TTC549 (cell line): Measurements from ENCODE around the gene AUTS2.

ENCODE experiments used
- FAIRE-seq: peaks from 2 replicates; lab custom pipeline; 2012; peaks lifted over from hg19 to GRCh38; lab: Jason Lieb, UNC

AUTS2 gene

DNA sequence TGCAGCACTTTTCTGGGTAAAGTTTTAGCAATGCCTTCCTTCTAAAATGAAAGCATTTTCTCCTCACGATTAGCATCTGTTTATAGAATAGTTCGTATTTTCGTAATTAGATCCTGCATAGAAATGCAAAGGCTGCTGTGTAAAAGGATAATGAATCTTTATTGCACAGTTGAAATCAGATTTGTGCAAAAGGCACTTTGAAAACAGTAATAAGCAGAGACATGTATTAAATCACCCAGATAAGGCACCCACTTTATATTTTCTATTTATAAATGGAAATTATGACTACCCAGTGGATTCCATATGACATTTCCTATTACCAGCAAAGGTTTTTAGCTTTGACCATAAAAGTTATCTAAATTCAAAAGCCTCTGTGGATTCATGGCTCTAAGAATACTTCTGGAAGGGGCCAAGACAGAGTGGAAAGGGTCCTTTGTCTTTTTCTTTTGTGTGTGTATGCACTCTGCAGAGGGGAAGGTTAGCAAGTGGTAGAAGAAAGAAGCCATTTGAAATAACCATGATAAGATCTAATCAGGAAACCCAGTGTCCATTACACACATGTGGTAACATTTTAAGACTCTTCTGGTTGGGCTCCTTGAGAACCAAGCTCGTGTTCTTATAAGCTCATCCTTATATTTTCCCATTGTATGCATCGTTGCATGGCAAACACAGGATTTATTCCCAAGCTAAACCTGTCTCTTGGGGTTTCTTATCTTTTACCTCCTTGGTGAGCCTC is 612.1 kb downstream of the AUTS2 start:
- no peak for FAIRE-seq

DNA sequence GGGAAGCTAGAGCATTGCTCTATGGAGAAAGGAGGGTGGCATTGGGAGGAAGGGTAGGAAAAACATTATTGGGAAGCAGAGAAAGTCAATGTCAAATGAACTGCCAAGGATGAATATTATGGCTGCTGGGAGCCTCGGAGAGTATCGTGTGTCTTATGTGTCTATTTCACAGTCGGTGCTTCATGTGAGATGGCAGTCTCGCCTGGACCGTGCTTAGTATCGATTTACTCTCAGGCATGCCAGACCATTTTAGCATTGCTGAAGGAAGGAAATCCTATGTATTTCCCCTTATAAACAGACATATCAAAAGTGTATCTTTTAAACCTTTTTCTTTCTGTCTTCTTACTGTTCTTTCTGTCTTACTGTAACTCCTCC is 612.6 kb downstream of the AUTS2 start:
- FAIRE-seq: no peak

DNA sequence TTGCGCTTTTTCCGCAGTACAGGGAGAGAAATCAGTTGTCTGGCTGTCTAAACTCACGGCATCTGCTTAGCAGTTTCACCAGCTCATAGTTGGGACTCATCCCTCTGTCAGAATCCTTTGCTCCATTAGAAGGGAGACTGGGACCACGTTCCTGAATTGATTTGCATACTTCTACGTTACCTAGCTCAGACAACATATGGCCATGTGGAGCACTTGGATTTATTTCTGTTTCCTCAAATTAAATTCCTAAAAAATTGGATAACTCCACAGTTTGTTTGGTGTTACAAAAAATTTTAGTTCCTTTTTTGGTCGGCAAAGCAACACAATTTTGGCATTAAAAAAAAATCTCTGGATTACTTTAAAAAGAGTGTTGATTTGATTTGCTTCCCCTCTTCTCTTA is 614.0 kb downstream of the AUTS2 start:
- FAIRE-seq: no peak

DNA sequence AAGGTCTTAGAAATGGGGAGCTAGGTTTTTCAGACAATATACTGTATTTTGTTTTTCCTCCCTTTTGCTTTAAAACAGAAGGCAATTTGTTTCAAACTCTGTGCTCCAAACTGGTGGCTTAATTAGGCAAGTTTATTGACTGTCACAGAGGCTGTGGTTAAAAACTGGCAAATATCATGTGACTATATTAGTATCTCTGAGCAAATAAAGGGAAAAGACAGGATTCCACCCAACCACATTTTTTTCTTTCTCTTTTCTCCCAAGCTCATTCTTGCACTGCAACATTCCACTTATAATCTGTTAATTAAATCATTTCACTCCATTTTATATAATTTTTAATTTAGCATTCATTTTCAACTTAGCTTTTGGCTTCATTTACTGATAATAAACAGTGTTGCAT is 615.8 kb downstream of the AUTS2 start:
- no peak for FAIRE-seq

DNA sequence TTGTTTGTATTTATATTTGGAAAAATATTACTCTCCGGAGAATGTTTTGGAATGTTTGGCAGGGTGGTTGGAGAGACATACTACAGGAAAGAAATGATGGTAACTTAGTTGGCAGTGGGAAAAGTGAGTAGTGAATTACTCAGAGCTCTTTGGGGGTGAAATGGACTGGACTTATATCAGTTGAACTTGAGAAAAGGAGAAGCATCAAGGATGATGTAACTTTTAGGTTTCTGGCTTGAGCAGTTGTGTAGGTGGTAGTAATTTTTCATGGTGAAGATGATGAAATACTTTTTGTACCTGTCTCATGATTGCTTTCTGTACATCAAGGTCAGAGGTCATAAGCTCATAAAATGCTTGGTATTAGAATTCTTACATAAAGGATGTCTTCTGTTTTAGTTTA is 617.2 kb downstream of the AUTS2 start:
- FAIRE-seq: no peak

DNA sequence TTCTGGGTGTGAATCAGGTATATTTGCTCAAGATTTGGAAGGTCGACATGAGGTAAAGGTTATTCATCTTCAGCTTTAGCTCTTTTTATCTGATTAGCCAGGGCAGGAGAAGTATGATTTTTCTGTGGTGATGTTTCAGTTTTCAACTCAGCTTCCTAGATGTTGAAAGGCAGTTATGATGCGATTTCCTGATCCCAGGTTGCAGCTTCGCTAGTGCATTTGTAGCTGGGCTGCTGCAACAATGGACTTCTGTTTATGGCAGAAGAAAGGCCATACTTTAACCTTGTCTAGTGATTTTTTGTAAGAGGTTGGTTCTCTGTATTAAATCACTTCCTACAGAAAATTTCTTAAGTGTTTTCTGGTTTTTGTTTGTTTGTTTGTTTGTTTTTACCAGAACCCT is 619.3 kb downstream of the AUTS2 start:
- no peak for FAIRE-seq

DNA sequence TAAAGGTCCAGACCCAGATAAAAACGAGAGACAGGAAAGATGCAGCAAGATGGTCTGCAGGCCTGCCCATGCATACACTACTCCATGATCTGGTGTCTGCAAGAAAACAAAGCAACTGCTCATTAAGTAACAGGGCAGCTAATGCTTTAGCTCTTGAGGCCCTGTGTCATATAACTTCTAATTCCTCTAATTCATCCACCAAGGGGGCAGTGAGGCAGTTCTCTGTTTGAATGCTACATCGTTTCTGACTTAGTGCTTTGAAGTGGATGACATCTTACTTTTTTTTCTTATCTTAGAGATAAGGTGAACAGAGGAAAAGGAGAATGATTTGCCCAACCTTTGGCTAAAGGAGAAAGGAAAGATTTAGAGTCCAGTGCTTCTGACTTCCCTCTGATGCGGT is 619.7 kb downstream of the AUTS2 start:
- FAIRE-seq: no peak

DNA sequence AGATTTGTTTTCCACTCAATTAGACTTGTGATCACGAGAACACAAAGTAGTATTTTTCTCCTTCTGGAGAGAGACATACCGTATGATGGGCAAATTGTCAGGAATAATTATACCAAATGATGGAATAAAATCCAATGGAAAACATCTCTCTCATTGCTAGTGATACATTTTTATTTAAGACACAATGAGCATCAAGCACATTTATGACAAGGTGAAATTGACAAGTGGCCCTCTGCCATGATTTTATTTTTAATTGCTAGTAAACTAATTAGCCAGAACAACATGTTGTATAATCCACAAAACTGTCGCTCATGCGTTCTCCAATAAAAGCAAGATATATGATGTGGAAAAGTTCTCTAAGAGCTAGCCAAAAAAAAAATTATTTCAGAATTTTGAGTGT is 620.8 kb downstream of the AUTS2 start:
- FAIRE-seq: no peak

DNA sequence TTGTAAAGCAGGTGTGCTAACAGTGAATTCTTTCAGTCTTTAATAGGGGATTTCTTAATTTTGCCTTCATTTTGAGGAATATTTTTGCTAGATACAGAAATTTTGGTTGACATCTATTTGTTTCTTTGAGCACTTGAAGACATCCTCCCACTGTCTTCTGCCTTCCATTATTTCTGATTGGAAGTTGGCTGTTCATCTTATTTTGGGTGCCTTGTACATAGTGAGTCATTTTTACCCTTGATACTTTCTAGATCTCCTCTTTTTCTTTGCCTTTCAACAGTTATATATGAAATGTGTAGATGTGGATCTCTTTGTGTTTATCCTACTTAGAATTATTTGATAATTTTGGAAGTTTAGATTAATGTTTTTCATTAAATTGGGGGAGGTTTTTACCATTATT is 631.0 kb downstream of the AUTS2 start:
- FAIRE-seq: no peak

DNA sequence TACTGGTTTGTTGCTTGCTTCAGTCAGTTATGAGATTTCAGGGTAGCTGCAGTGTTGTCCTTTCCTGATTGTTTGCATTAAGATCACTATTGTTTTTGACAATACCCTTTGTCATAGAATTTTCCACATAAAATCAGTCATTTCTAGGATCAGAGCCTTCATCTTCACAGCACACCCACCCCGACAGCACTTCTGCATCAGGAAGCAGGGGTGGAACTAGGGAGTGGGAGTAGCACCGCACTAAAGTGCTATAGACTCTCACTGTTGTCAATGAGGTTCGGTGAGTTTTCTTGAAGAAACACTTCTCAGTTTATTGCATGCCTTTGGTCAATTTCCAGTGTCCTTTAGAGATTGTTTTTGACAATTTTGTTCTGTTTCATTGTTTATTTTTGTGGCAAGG is 632.5 kb downstream of the AUTS2 start:
- FAIRE-seq: no peak

DNA sequence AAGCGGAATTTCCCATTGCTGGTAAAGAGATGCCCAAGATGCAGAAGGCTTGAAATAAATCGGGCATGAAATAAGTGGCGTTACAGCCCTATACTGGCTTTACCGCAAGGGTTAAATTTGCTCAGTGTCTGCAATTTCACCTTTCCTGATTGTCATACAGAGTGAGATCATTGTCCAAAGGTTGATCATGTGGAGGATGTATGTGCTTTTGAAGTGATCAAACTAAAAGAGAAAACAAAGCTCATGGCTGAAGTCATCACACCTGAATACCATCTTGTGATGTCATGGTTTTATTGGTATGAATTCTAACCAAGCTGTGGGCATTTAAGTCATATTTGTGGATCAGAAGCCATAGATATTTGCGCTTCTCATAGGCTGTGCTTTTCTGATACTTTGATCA is 635.5 kb downstream of the AUTS2 start:
- FAIRE-seq: no peak

DNA sequence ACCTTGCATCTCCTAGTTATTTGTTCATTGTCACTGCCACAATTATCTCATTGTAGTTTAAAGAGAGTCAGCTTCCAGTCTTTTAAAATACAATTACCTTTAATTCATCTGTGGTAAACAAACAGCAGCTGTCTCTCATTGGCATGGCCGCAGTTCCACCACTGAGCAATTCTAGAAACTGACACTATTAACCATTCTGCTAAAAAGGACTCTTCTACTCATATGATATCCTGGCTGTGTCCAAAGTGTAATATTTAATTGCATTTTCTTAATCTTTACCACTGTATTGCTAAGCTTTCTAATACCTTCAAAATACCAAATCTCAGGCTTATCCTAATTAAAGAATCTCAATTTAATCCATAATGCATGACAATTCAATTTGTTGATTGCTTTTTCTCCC is 639.0 kb downstream of the AUTS2 start:
- FAIRE-seq: no peak

DNA sequence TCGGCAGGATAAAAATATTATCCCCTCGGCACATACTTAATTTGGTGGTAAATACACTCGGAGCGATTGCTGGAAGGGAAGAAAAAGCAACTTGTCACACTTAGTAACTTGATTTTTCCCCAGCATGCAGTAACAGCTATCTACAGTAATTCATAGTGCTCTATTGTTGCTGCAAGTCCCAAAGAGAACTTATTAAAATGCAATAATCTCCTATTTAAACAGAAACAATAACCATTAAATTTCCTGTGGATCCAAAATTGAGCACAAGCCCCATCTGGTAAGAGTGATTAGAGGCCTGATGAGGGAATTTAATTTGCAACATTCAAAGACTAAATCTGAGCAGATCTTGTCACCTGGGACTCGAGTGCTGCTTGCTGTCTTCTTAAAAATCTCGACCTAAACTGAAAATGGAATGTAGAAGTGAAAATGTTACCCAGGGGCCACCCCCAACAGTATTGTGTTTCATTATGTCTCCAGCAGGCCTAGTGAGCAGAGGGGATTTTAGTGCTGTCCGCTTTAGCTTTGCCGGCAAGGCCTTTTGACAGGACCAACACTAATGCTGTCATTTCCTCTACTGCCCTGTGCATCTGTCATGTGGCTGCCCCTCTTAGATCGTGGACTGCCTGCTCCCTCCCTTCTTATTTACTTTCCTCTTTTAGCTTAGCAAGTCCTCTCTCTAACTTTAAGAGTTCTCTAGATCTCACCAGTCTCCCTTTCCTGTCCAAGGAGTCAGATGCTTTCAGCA is 639.7 kb downstream of the AUTS2 start:
- no peak for FAIRE-seq

DNA sequence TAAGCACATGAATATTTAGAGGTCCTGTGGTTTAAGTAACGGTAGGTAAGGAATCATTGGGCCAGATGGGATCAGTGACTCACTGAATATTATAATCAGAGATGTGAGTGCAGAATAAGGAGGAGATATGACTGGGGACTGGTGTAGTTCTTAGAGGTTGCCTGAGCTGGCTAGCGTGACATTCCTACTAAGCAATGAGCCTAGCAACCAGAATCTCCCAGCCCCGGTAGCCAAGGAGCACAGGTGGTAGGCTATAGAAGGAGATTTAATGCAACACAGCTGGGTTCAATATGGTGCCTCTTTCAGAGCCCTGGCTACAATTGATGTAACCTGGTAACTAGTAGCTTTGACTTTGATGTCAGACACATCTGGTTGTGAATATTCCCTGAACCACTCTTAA is 641.6 kb downstream of the AUTS2 start:
- no peak for FAIRE-seq

DNA sequence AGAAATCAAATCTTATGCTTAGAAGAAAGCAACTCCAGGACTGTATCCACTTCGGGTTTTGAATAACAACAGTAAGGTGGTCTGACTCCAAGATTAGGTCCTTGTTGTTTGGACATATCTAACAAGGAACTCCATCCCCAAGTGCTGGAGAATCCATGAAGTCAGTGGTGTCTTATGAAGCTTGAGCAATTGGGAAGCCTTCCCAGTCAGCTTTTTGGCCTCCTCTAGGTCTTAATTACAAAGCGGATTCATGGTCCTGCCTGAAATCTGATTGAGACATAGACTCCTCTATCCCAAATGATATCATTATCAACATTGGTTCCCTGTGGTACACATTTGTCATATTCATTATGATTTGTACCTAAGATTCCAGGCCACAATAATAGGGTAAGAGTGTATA is 642.6 kb downstream of the AUTS2 start:
- no peak for FAIRE-seq

DNA sequence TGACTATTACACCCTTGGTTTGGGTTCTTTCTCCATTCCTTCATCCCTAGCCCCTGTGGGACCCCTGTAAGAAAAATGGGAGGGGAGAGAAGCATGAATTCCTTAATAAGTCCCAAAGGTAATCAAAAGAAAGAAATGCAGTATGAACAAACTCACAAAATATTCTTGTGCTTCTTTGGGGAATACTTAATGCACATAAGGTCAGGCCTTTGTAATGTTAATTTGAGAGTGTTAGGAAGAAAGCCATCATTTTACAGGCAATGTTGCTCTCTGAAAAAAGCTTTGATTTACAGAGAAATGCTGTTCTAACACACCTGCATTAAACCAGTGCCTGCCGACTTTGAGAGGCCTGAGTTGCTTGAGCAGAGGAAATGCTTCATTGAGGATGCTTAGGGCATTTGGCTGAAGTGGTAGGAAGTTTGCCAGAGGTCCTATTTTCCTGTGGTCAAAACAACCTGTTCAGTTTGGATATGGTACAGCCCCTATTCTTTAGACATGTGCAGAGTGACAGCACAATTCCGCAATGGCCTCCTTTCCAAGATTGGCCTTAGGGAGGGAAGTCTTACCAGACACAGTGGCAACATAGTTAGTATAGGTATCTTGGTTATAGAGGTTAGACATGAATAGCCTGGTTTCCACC is 643.4 kb downstream of the AUTS2 start:
- no peak for FAIRE-seq

DNA sequence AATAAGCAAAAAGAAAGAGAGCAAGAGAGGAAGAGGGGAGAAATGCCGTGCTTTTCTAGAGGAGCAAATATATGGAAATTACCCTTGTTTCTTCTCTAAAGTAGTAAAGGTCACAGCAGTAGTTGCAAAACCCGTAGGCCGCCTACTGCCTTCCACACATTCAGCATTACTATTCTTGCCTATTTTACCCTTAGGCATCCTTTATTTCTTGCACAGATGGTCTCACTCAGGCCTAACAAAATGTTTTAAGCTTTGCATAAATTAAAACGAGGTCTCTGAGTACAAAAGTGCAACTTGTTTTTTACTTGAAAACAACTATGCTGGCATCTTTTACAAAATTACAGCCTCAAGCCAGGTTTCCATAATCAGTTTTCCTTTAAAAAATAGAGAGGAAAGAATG is 644.6 kb downstream of the AUTS2 start:
- FAIRE-seq: no peak

DNA sequence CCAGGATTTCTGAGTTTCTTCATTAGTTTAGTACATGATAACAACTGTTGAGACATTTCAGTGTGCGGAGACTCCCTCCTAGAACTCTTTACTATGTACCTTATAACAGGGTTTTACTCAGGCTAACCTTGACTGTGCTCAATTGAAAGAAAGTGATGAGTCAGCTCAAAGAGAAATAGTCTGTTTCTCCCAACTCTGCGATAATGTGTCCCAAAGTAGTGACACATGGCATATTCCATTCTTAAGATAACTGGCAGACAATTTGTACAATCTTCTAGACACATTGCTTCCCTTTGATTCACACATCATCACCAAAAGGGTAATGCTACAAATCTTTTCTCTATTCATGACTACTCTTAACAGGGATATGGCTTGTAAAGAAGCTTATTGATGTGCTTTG is 645.2 kb downstream of the AUTS2 start:
- no peak for FAIRE-seq

DNA sequence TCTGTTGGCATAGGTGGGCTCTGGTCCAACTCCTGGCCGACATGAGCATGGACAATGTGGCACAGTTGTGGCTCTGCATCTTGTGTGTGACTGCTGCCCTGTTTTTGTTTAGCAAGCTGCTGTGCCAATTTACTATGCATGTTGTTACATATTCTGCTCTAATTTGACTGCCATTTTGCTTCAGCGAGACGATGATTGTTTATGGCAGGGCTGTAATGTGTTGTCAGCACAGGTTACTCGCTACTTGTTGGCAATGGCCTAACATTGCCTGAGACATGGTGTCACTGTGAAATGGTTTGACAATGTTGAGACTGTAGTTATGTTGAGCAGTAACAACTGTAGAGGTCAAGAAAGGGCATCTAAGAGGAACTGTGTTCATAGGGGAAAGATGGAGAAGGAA is 659.6 kb downstream of the AUTS2 start:
- FAIRE-seq: no peak

DNA sequence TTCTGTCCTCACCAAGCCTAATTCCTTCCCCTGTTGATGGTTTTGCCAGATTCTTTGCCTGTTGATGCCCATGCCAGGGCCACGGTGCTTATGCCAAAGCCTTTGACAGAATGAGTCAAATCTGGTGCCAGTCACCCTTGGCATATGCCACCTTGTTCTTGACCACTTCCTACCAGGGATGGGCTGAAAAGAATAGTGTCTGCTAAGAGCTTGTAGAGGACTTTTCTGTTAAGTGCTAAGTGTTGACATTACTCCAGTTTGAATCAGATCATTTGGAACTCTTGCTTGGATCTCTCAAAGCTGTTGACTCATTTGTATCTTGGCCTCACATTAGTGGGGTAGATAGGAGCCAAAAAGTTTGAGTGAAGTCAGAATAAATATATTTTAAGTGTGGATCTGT is 661.2 kb downstream of the AUTS2 start:
- FAIRE-seq: no peak

DNA sequence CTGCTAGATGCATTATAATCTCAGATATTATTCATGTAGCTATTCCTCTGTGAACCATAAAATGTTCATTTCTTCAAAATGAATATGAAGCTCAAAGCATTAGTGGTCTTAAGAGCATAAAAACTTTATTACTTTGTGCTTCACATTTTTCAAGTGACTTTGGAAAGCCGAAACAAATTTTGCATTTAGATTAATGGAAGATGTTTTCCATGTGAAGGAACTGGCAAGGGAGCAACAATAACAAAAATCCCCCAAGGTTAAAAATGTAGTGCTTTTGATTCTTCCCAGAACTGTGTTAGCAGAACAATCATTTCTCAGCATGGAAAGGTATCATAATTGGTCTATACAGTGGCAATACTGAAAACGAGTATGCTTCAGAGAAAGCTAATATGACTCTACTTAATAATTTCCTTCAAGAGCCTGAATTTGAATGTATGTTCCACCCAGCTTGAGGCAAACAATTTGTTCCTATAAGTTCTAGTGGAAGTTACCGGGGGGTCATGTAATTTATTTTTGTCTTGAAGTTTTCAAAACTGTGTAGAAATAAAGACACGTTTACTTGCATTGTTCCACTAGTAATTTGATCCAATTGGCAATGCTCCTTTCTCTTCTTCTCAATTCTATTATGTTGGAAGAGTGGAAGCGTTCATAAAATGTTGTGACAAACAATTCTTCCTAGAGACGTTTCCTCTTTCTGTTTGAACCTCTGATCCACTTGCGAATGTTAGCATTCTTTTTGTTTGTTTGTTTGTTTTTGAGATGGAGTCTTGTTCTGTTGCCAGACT is 665.4 kb downstream of the AUTS2 start:
- FAIRE-seq: no peak

DNA sequence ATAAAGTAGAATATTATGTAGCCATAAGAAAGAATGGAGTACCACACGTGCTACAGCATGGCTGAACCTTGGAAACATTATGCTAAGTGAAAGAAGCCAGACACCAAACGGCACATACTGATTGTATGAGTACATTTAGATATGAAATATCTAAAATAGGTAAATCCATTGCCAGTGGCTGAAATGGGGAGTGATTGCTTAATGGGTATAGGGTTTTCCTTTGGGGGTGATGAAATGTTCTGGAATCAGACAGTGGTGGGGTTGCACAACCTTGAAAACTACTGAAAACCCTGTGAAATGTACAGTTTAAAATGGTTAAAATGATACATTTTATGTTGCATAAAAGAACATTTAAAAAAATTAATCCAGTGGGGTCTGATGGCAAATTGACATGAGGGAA is 667.9 kb downstream of the AUTS2 start:
- FAIRE-seq: no peak
